Natural killer cell (primary cell): ENCODE data around the gene VPS37D. TPM values are rescaled to one million over a fixed set of nuclear protein-coding genes. Genes with fewer than 3 reads are reported as not detected.
"Not testable (repeated sequence)": the region's sequence is repeated elsewhere in the genome, so short reads cannot be mapped to it uniquely, and the experiment has no call there.

ENCODE experiments used
- ATAC-seq, 3 donors: fragments of 150-1000 bp in 2 of 3; fragments of 200-7000 bp in 1 of 3; cut with Tn5 transposase; 1 replicate in 1 of 3; 2 replicates in 2 of 3; pipeline ENCODE4 v1.10.0; 2021; ENCODE audit warnings: mild to moderate bottlenecking in 2 of 3, moderate library complexity in 2 of 3
- DNase-seq, 2 donors: peaks; one replicate each; pipeline versions ENCODE4 v3.0.0 to v3.0.0-alpha.2; 2013 to 2021; ENCODE audit warnings: mixed read lengths in 1 of 2
- H3K27ac ChIP-seq: one replicate; pipeline ENCODE4 v1.5.1; 2013; ENCODE audit warnings: mild to moderate bottlenecking, low read length
- H3K27me3 ChIP-seq: one replicate; pipeline ENCODE4 v1.6.1; 2013; ENCODE audit warnings: low read length; ENCODE audit not compliant: control insufficient read depth, insufficient read depth
- H3K36me3 ChIP-seq: one replicate; pipeline ENCODE4 v1.6.1; 2013; ENCODE audit warnings: low read length; ENCODE audit not compliant: control insufficient read depth, insufficient read depth
- H3K4me1 ChIP-seq: one replicate; pipeline ENCODE4 v1.6.1; 2013; ENCODE audit warnings: low read length; ENCODE audit not compliant: control insufficient read depth, insufficient read depth
- H3K4me3 ChIP-seq: one replicate; pipeline ENCODE4 v1.5.1; 2013; ENCODE audit warnings: low read length
- H3K9me3 ChIP-seq: one replicate; pipeline ENCODE4 v1.6.1; 2013; ENCODE audit warnings: low read length; ENCODE audit not compliant: control insufficient read depth, insufficient read depth
- H3K27ac Mint-ChIP-seq, 2 donors: one replicate each; pipeline ENCODE4 v1.8.0; 2022; ENCODE audit warnings: mild to moderate bottlenecking in 2 of 2, mixed read lengths in 2 of 2, moderate library complexity in 1 of 2
- H3K27me3 Mint-ChIP-seq, 2 donors: one replicate each; pipeline ENCODE4 v1.8.0; 2022; ENCODE audit warnings: low read depth in 2 of 2, mixed read lengths in 2 of 2
- H3K36me3 Mint-ChIP-seq: one replicate; pipeline ENCODE4 v1.8.0; 2022; ENCODE audit warnings: mixed read lengths
- H3K4me1 Mint-ChIP-seq, 2 donors: one replicate each; pipeline ENCODE4 v1.8.0; 2022; ENCODE audit warnings: mixed read lengths in 2 of 2
- H3K4me3 Mint-ChIP-seq: one replicate; pipeline ENCODE4 v1.8.0; 2022; ENCODE audit warnings: mild to moderate bottlenecking, moderate library complexity, mixed read lengths
- H3K9me3 Mint-ChIP-seq, 2 donors: one replicate each; pipeline ENCODE4 v1.8.0; 2022; ENCODE audit warnings: mixed read lengths in 2 of 2
- WGBS: methylation state at CpG from one replicate; pipeline ENCODE4 v1.1.7; 2013; ENCODE audit warnings: missing lambda C conversion rate; ENCODE audit not compliant: insufficient coverage; 5-methylcytosine and 5-hydroxymethylcytosine counted together
- intact Hi-C: fragments of 100-400 bp; cut with micrococcal nuclease; formaldehyde crosslinking; loops from one replicate; pipeline ENCODE4 v1.14.2; 2022
- total RNA-seq, 4 donors: library from RNA; stranded (reverse); fragments of 120-200 nt in 1 of 4; gene quantifications; one replicate each; pipeline versions ENCODE4 v1.2.3 to v1.2.4, GENCODE V29; 2013 to 2022
- TF ChIP-seq, protein P1 (sequence below): fragments of 200-600 bp; IDR thresholded peaks from one replicate; pipeline ENCODE4 v1.8.0; 2022; ENCODE audit warnings: antibody characterized with exemption

The VPS37D gene
- total RNA-seq, 3 donors from 2014 or later (not counting 1 experiment from before 2014, with no cell fraction given) = 0.40 to 0.83 (median 0.48) TPM

DNA sequence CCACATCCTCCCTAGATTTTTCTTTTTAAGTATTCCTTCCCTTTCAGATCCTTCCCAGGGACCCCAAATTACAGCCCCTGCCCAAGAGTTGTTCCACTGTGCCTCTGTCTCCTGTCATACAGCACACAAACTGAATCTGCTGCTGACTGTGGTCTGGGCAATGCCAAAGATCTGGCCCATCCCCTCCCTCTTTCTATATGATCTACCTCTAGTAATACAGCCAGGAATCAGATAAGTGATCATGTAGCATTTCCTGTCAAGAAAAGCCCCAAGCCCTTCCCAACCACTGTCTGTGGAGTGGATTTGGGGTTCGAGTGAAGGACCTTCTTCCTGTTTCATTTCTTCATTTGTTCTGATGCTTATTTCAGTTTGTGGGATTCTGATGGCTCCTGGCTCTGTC, 45.1 kb downstream of the VPS37D start:
- H3K36me3 Mint-ChIP-seq = no peaks in the 10 kb centered on the region
- peaks cover 22 to 26% of the 10 kb centered on the region in 2 donors for H3K4me1 Mint-ChIP-seq
- intact Hi-C loops = no loop called here
- no peak overlapping the region for H3K4me3 Mint-ChIP-seq
- H3K9me3 ChIP-seq = no peaks in the 10 kb centered on the region
- DNase-seq (no peak), ATAC-seq (no peak)
- no peaks in the 10 kb centered on the region for H3K27me3 Mint-ChIP-seq
- WGBS = no CpG with 5 or more reads among the region's 1 CpG
- no peaks in the 10 kb centered on the region for H3K9me3 Mint-ChIP-seq
- peak overlapping the region in 1 of 2 donors; percentile 61 for H3K27ac Mint-ChIP-seq
- no peak overlapping the region for H3K27ac ChIP-seq
- H3K4me3 ChIP-seq = no peak overlapping the region
- peaks cover 22% of the 10 kb centered on the region for H3K4me1 ChIP-seq
- no peaks in the 10 kb centered on the region for H3K36me3 ChIP-seq
- TF ChIP-seq, protein P1, sequence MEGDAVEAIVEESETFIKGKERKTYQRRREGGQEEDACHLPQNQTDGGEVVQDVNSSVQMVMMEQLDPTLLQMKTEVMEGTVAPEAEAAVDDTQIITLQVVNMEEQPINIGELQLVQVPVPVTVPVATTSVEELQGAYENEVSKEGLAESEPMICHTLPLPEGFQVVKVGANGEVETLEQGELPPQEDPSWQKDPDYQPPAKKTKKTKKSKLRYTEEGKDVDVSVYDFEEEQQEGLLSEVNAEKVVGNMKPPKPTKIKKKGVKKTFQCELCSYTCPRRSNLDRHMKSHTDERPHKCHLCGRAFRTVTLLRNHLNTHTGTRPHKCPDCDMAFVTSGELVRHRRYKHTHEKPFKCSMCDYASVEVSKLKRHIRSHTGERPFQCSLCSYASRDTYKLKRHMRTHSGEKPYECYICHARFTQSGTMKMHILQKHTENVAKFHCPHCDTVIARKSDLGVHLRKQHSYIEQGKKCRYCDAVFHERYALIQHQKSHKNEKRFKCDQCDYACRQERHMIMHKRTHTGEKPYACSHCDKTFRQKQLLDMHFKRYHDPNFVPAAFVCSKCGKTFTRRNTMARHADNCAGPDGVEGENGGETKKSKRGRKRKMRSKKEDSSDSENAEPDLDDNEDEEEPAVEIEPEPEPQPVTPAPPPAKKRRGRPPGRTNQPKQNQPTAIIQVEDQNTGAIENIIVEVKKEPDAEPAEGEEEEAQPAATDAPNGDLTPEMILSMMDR = no peak
- H3K27me3 ChIP-seq = no peaks in the 10 kb centered on the region

DNA sequence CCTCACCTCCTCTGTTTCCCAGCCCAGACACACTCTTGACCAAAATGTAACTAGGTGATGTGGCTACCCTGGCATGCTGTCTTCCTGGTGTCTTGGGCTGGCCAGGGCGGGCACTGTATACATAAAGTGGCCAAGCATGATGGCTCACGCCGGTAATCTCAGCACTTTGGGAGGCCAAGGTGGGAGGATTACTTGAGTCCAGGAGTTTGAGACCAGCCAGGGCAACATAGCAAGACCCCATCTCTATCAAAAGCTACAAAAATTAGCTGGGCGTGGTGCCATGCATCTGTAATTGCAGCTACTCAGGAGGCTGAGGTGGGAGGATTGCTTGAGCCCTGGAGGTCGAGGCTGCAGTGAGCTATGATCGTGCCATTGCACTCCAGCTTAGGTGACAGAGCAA, 45.7 kb downstream of the VPS37D start:
- intact Hi-C loops, H3K4me3 Mint-ChIP-seq, H3K4me3 ChIP-seq, H3K9me3 Mint-ChIP-seq, H3K27me3 ChIP-seq, H3K36me3 Mint-ChIP-seq, H3K27me3 Mint-ChIP-seq, ATAC-seq, H3K9me3 ChIP-seq, H3K36me3 ChIP-seq, H3K27ac Mint-ChIP-seq, DNase-seq, H3K27ac ChIP-seq: not testable (repeated sequence)
- H3K4me1 ChIP-seq = peaks cover 28% of the 10 kb centered on the region
- peaks cover 28 to 32% of the 10 kb centered on the region in 2 donors for H3K4me1 Mint-ChIP-seq
- WGBS = 79% methylated on average over 6 of the region's 6 CpGs

GRCh38 chr7:73715648-73716317, 48.2 kb downstream of the VPS37D start:
- intact Hi-C loops = loop anchor here (5.0 kb wide), 1 partner anchor 33 kb away; the partner anchor contains the start of genes BUD23 and DNAJC30
- H3K27me3 ChIP-seq = no peaks in the 10 kb centered on the region
- Mint-ChIP-seq H3K4me3 (no peak overlapping the region), H3K9me3 (no peaks in the 10 kb centered on the region), H3K36me3 (no peaks in the 10 kb centered on the region), H3K4me1 (peaks cover 35 to 42% of the 10 kb centered on the region in 2 donors), H3K27me3 (no peaks in the 10 kb centered on the region), H3K27ac (no peak overlapping the region)
- H3K27ac ChIP-seq = no peak overlapping the region
- no peak for ATAC-seq
- TF ChIP-seq, protein P1 = no peak
- peaks cover 42% of the 10 kb centered on the region for H3K4me1 ChIP-seq
- 55% methylated on average over 16 of the region's 16 CpGs for WGBS
- no peaks in the 10 kb centered on the region for H3K9me3 ChIP-seq
- DNase-seq = no peak
- no peaks in the 10 kb centered on the region for H3K36me3 ChIP-seq
- H3K4me3 ChIP-seq = no peak overlapping the region

GRCh38 chr7:73716318-73716890, 48.8 kb downstream of the VPS37D start:
- H3K27ac ChIP-seq = no peak overlapping the region
- peaks cover 42% of the 10 kb centered on the region for H3K4me1 ChIP-seq
- Mint-ChIP-seq H3K4me1 (peaks cover 35 to 42% of the 10 kb centered on the region in 2 donors), H3K9me3 (no peaks in the 10 kb centered on the region), H3K36me3 (no peaks in the 10 kb centered on the region), H3K4me3 (peak overlapping the region; percentile 31), H3K27ac (peak overlapping the region in 1 of 2 donors; percentile 17), H3K27me3 (no peaks in the 10 kb centered on the region)
- intact Hi-C loops = loop anchor here (5.0 kb wide), 1 partner anchor 34 kb away; the partner anchor contains the start of genes BUD23 and DNAJC30
- WGBS = 77% methylated on average over 4 of the region's 4 CpGs
- H3K4me3 ChIP-seq = no peak overlapping the region
- no peaks in the 10 kb centered on the region for H3K27me3 ChIP-seq
- ATAC-seq (no peak), DNase-seq (no peak)
- H3K36me3 ChIP-seq = no peaks in the 10 kb centered on the region
- TF ChIP-seq, protein P1 = no peak
- no peaks in the 10 kb centered on the region for H3K9me3 ChIP-seq
